K562 (cell line): ENCODE results near the gene FBXW12.

ENCODE experiments used
- CHCHD3 ChIP-seq: fragments of 250-450 bp; sonication (Bioruptor Pico); IDR thresholded peaks from 2 replicates; pipeline ENCODE4 v2.1.2; 2022; ENCODE audit warnings: mild to moderate bottlenecking
- HDGF ChIP-seq: fragments of 450-650 bp; IDR thresholded peaks from 2 replicates; pipeline ENCODE4 v1.6.1; 2016

DNA sequence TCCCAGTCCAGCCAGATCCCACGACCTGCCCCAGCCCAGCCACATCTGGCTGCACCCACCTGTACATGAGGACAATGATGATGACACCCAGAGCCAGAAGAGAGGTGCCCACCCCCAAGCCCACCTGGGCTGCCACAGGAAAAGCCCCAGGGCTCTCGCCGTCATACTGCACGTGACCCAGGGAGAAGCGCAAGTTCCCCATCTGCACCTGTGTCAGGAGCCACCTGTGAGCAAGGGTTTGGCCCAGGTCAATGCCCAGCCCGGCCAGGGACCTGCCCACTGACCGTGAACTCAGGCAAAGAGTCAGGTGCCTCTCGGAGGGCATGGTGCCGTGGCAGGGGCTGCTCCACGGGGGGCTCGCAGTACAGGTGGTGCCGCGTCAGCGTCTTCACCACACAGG lies 41.6 kb downstream of the FBXW12 start:
- no peak for TF ChIP-seq HDGF
- TF ChIP-seq CHCHD3 (CRISPR knock-in tag): no peak
